Measurements from ENCODE around the gene FRMPD1.

DNA sequence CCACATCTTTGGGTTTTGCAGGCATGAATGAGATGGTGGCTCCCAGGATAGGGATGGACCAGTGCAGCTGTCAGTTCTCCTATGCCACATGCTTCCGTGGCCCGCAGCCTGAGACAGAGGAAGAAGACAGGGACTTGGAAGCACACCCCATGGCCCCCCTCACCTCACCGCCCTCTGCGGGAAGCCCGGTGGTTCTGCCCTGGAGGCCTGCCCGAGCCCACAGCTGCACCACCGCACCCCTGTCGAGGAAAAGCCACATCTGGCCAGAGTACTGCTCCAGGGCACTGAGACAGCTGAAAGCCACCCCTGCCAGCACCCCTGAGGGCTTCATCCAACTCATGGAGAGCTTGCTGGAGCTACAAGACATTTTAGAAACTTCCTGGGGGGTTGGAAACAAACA, 95.2 kb downstream of the FRMPD1 start:
- no peak for TF ChIP-seq POLR2A (IDR thresholded peaks at IDR 0.05; ENCODE audit: low read length)
- TF ChIP-seq GATA1 (IDR thresholded peaks at IDR 0.05; ENCODE audit: low read depth, low read length) = no peak

All from erythroblast (primary cell).